ENCODE results near the gene APOBEC3B. TPM values are rescaled to one million over a fixed set of nuclear protein-coding genes. Genes with fewer than 3 reads are reported as not detected.
"Not testable (repeated sequence)": the region's sequence is repeated elsewhere in the genome, so short reads cannot be mapped to it uniquely, and the experiment has no call there.

The APOBEC3B gene
- total RNA-seq, 3 donors from 2014 or later (not counting 1 experiment from before 2014, with no cell fraction given), result 1.7 to 2.3 (median 2.2) TPM

DNA sequence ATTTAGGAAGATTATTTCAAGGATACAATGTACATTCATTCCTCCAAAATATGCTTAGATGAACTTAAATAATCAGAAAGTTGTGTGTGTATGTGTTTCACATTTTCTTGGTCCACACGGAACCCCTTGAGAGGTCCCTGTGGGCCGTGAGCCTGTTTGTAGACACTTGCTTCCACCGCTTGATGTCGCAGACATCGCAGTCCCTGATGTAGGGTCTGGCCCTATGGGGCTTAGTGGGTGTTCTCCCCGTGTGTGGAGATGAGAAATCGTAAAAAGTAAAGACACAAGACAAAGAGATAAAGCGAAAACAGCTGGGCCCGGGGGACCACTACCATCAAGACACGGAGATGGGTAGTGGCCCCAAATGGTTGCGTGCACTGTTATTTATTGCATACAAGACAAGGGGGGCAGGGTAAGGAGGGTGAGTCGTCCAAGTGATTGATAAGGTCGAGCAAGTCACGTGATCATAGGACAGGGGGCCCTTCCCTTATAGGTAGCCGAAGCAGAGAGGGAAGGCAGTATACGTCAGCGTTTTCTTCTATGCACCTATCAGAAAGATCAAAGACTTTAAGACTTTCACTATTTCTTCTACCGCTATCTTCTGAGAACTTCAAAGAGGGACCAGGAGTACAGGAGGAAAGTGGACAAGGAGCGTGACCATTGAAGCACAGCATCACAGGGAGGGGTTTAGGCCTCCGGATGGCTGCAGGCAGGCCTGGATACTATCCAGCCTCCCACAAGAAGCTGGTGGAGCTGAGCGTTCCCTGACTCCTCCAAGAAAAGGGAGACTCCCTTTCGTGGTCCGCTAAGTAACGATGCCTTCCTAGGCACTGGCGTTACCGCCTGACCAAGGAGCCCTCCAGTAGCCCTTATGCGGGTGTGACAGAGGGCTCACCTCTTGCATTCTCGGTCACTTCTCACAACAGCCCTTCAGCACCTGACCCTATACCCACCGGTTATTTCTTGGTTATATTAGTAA, 30.7 kb downstream of the APOBEC3B start:
- 92% methylated on average over 26 of the region's 29 CpGs for WGBS (ENCODE audit: insufficient coverage)
- ATAC-seq, result no peak
- Mint-ChIP-seq H3K4me3 (peak overlapping the region; percentile 59), H3K27me3 (ENCODE audit: low read depth in 2 of 2) (no peaks in the 10 kb centered on the region), H3K4me1 (peaks cover 23 to 40% of the 10 kb centered on the region in 2 donors), H3K9me3 (no peaks in the 10 kb centered on the region), H3K27ac (peak overlapping the region; percentile 93 to 96), H3K36me3 (no peaks in the 10 kb centered on the region)
- DNase-seq, result no peak
- Histone ChIP-seq H3K27ac (ENCODE audit: low read length) (peak overlapping the region; percentile 93), H3K4me1 (ENCODE audit: control insufficient read depth, insufficient read depth, low read length) (peaks cover 40% of the 10 kb centered on the region), H3K9me3 (ENCODE audit: control insufficient read depth, insufficient read depth, low read length) (no peaks in the 10 kb centered on the region), H3K27me3 (ENCODE audit: control insufficient read depth, insufficient read depth, low read length) (no peaks in the 10 kb centered on the region), H3K36me3 (ENCODE audit: control insufficient read depth, insufficient read depth, low read length) (peaks cover 3% of the 10 kb centered on the region), H3K4me3 (ENCODE audit: low read length) (no peak overlapping the region)
- intact Hi-C loops (cut with micrococcal nuclease), result no loop called here
- TF ChIP-seq, protein P1, sequence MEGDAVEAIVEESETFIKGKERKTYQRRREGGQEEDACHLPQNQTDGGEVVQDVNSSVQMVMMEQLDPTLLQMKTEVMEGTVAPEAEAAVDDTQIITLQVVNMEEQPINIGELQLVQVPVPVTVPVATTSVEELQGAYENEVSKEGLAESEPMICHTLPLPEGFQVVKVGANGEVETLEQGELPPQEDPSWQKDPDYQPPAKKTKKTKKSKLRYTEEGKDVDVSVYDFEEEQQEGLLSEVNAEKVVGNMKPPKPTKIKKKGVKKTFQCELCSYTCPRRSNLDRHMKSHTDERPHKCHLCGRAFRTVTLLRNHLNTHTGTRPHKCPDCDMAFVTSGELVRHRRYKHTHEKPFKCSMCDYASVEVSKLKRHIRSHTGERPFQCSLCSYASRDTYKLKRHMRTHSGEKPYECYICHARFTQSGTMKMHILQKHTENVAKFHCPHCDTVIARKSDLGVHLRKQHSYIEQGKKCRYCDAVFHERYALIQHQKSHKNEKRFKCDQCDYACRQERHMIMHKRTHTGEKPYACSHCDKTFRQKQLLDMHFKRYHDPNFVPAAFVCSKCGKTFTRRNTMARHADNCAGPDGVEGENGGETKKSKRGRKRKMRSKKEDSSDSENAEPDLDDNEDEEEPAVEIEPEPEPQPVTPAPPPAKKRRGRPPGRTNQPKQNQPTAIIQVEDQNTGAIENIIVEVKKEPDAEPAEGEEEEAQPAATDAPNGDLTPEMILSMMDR (IDR thresholded peaks at IDR 0.05), result no peak

DNA sequence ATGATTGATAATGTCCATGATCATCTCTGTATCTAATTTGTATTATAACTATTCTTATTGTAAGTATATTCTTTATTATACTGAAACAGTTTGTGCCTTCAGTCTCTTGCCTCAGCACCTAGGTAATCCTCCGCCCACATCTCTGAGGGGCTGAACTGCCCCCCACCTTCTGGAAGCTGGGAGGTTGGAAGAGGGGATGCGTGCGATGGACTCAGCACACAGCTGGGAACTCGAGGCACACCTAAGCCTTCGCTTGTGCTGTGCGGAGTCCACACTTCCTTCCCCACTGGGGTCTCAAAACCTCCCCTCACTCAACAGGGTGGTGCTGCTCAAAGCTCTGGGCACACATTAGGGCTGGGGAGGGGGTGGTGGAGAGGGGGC, 31.4 kb downstream of the APOBEC3B start:
- H3K36me3 Mint-ChIP-seq; intact Hi-C loops (cut with micrococcal nuclease); H3K9me3 ChIP-seq (ENCODE audit: control insufficient read depth, insufficient read depth, low read length); H3K27me3 Mint-ChIP-seq (ENCODE audit: low read depth in 2 of 2); H3K27me3 ChIP-seq (ENCODE audit: control insufficient read depth, insufficient read depth, low read length); H3K9me3 Mint-ChIP-seq: not testable (repeated sequence)
- peaks cover 40% of the 10 kb centered on the region for H3K4me1 ChIP-seq (ENCODE audit: control insufficient read depth, insufficient read depth, low read length)
- H3K4me3 Mint-ChIP-seq, result peak overlapping the region; percentile 97
- peak overlapping the region; percentile 93 to 96 for H3K27ac Mint-ChIP-seq
- peaks cover 11% of the 10 kb centered on the region for H3K36me3 ChIP-seq (ENCODE audit: control insufficient read depth, insufficient read depth, low read length)
- H3K4me1 Mint-ChIP-seq, result peaks cover 18 to 46% of the 10 kb centered on the region in 2 donors
- DNase-seq, result peak in 1 of 2 donors; percentile 35
- peak; percentile 16 to 43 (median 29) for ATAC-seq
- no CpG with 5 or more reads among the region's 6 CpGs for WGBS (ENCODE audit: insufficient coverage)
- H3K27ac ChIP-seq (ENCODE audit: low read length), result peak overlapping the region; percentile 93
- H3K4me3 ChIP-seq (ENCODE audit: low read length), result peak overlapping the region; percentile 61

DNA sequence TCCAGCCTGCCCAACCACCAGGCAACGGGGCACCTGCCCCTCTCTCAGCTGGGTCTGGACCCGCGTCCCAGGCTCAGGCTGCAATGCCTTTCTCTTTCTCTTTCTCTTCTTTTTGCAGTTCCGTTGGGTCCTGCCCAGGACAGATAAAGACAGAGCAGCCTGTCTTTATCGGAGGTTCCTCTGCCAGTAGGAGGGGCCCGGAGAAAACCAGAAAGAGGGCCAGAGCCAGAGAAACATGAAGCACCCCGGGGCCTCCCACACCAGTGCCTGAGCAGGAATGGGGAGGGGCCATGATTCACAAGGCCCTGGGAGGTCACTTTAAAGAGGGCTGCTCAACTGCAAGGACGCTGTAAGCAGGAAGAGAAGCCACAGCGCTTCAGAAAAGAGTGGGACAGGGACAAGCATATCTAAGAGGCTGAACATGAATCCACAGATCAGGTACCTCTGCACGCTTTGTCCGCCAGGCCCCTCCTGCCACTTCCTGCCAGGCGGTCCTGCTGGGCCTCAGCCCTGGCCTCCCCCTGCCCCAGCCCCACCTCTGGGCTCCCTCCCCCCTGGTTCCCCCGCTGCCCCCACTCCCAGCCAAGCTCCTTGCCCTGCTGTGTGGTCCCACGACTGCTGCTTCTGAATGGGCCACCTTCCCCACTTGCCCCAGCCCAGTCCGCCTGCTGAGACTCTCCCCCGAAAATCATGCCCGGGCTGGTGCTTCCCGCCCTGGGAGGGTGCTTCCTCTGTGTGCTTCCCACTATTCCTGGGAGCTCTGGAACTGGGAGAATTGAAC, 32.0 kb downstream of the APOBEC3B start, which contains the start of gene APOBEC3C:
TSS of gene APOBEC3C (plus strand) at position 316 of the 781 bp plus-strand sequence. CDS start at position 422, 106 bp downstream.
- peak; percentile 91 to 93 (median 92) for ATAC-seq

DNA sequence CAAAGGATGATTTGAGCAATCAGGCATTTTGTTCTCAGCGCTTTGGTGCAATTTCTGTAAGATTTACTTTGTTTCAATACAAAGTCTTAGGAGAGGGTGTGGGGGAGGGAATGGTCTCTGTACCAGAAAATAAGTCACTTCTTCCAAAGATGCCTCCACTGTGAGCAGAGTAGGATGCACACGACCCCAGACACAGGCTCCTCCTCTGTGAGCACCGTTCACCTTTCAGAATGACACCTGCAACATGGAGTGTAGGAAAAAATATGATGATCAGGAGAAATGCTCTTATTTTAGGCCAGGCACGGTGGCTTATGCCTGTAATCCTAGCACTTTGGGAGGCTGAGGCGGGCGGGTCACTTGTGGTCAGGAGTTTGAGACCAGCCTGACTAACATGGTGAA, 32.6 kb downstream of the APOBEC3B start:
- peak overlapping the region; percentile 93 to 96 for H3K27ac Mint-ChIP-seq
- peak overlapping the region; percentile 97 for H3K4me3 Mint-ChIP-seq
- Histone ChIP-seq H3K4me3 (ENCODE audit: low read length) (peak overlapping the region; percentile 61), H3K36me3 (ENCODE audit: control insufficient read depth, insufficient read depth, low read length) (peaks cover 18% of the 10 kb centered on the region), H3K27ac (ENCODE audit: low read length) (peak overlapping the region; percentile 93), H3K4me1 (ENCODE audit: control insufficient read depth, insufficient read depth, low read length) (peaks cover 40% of the 10 kb centered on the region)
- not testable (repeated sequence) for H3K27me3 Mint-ChIP-seq (ENCODE audit: low read depth in 2 of 2); ATAC-seq; H3K9me3 ChIP-seq (ENCODE audit: control insufficient read depth, insufficient read depth, low read length); H3K27me3 ChIP-seq (ENCODE audit: control insufficient read depth, insufficient read depth, low read length); H3K36me3 Mint-ChIP-seq; H3K9me3 Mint-ChIP-seq
- H3K4me1 Mint-ChIP-seq, result peaks cover 18 to 52% of the 10 kb centered on the region in 2 donors
- intact Hi-C loops (cut with micrococcal nuclease), result loop anchor here (2.0 kb wide), 2 partner anchors 76 to 108 kb away; no protein-coding TSS in a partner anchor
- peak in 1 of 2 donors; percentile 30 for DNase-seq
- 17% methylated on average over 6 of the region's 6 CpGs for WGBS (ENCODE audit: insufficient coverage)

More for the DNA sequence above, 32.0 kb downstream of the APOBEC3B start, which contains the start of gene APOBEC3C:
- WGBS (ENCODE audit: insufficient coverage), result under 1% methylated on average over 18 of the region's 18 CpGs
- TF ChIP-seq, protein P1 (IDR thresholded peaks at IDR 0.05), result no peak
- H3K27ac Mint-ChIP-seq, result peak within 1 kb of the TSS; percentile 93 to 96
- H3K9me3 Mint-ChIP-seq, result no peaks in the 10 kb centered on the region
- H3K36me3 ChIP-seq (ENCODE audit: control insufficient read depth, insufficient read depth, low read length), result peaks cover 16% of the 10 kb centered on the region
- peak within 1 kb of the TSS; percentile 93 for H3K27ac ChIP-seq (ENCODE audit: low read length)
- intact Hi-C loops (cut with micrococcal nuclease), result loop anchor here (2.0 kb wide), 2 partner anchors 77 to 109 kb away; no protein-coding TSS in a partner anchor
- H3K4me1 ChIP-seq (ENCODE audit: control insufficient read depth, insufficient read depth, low read length), result peaks cover 40% of the 10 kb centered on the region
- peaks cover 18 to 48% of the 10 kb centered on the region in 2 donors for H3K4me1 Mint-ChIP-seq
- DNase-seq, result peak; percentile 66 to 84
- peak within 1 kb of the TSS; percentile 61 for H3K4me3 ChIP-seq (ENCODE audit: low read length)
- peak within 1 kb of the TSS; percentile 97 for H3K4me3 Mint-ChIP-seq
- no peaks in the 10 kb centered on the region for H3K27me3 Mint-ChIP-seq (ENCODE audit: low read depth in 2 of 2)
- no peaks in the 10 kb centered on the region for H3K27me3 ChIP-seq (ENCODE audit: control insufficient read depth, insufficient read depth, low read length)
- no peaks in the 10 kb centered on the region for H3K36me3 Mint-ChIP-seq
- H3K9me3 ChIP-seq (ENCODE audit: control insufficient read depth, insufficient read depth, low read length), result no peaks in the 10 kb centered on the region

Data from natural killer cell (primary cell).